Omental fat pad (tissue), 4 donors: ENCODE results near the gene AGO1. TPM values are rescaled to one million over a fixed set of nuclear protein-coding genes. Genes with fewer than 3 reads are reported as not detected.
"Not testable (repeated sequence)": the region's sequence is repeated elsewhere in the genome, so short reads cannot be mapped to it uniquely, and the experiment has no call there.

Experiments used
- ATAC-seq: fragments of 150-250 bp; one replicate; pipeline ENCODE4 v1.9.1; 2016; ENCODE audit warnings: mild to moderate bottlenecking, moderate library complexity; ENCODE audit not compliant: low FRiP score
- DNase-seq: peaks from one replicate; pipeline ENCODE4 v3.0.0-alpha.2; 2019; ENCODE audit warnings: low spot score
- total RNA-seq, 4 donors: library from RNA; depleted of rRNA; stranded (reverse); fragments of >200 nt; gene quantifications; one replicate each; pipeline ENCODE4 v1.1.0, GENCODE V29; 2016
- TF ChIP-seq, protein P1 (sequence below), 3 donors: fragments of 450-650 bp; IDR thresholded peaks; one replicate each; pipeline ENCODE4 v1.5.1; 2016 to 2017; ENCODE audit warnings: antibody characterized with exemption in 3 of 3, mild to moderate bottlenecking in 3 of 3, moderate library complexity in 2 of 3

The AGO1 gene
- total RNA-seq, 4 donors from 2014 or later, result 20.5 to 25.1 (median 22.7) TPM

DNA sequence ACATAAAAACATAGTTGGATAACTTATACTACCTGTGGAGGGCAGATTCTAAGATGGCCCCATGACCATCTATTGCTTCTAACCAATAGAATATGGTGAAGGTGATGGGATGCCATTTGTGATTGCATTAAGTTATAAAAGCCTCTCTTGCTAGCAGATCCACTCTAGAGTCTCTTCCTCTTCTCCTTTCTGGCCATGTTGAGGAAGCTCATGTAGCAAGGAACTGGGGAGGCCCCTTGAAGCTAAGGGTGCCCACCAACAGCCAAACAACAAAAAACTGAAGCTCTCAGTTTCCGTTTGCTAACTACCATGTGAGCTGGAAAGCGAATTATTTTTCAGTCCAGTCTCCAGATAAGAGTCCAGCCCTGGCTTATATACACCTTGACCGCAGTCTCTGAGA lies 16.0 kb upstream of the AGO1 start:
- TF ChIP-seq, protein P1, sequence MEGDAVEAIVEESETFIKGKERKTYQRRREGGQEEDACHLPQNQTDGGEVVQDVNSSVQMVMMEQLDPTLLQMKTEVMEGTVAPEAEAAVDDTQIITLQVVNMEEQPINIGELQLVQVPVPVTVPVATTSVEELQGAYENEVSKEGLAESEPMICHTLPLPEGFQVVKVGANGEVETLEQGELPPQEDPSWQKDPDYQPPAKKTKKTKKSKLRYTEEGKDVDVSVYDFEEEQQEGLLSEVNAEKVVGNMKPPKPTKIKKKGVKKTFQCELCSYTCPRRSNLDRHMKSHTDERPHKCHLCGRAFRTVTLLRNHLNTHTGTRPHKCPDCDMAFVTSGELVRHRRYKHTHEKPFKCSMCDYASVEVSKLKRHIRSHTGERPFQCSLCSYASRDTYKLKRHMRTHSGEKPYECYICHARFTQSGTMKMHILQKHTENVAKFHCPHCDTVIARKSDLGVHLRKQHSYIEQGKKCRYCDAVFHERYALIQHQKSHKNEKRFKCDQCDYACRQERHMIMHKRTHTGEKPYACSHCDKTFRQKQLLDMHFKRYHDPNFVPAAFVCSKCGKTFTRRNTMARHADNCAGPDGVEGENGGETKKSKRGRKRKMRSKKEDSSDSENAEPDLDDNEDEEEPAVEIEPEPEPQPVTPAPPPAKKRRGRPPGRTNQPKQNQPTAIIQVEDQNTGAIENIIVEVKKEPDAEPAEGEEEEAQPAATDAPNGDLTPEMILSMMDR (IDR thresholded peaks at IDR 0.05), result no peak
- ATAC-seq (no peak), DNase-seq (no peak)

DNA sequence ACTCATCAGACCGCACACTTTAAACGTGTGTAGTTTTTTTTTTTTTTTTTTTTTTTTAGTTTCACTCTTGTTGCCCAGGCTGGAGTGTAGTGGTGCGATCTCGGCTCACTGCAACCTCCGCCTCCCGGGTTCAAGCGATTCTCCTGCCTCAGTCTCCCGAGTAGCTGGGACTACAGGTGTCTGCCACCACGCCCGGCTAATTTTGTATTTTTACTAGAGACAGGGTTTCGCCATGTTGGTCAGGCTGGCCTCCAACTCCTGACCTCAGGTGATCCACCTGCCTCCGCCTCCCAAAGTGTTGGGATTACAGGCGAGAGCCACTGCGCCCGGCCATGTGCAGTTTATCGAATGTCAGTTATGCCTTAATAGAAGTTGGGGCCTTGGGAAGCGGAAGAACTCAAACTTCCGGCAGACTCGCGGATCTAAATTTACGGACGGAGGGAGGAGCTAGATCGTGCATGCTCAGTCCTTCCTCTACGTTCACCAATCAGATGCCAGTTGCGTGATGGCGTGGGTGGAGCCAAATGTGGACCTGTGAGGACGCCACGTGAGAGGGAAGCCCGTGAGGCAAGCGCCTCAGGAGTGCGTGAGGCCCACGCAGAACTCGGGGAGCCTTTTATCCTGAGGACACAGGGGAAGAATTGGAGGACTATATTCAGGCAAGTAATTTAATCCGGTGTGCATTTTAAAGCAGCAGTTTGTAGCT lies 13.6 kb upstream of the AGO1 start:
- ATAC-seq, DNase-seq: not testable (repeated sequence)

DNA sequence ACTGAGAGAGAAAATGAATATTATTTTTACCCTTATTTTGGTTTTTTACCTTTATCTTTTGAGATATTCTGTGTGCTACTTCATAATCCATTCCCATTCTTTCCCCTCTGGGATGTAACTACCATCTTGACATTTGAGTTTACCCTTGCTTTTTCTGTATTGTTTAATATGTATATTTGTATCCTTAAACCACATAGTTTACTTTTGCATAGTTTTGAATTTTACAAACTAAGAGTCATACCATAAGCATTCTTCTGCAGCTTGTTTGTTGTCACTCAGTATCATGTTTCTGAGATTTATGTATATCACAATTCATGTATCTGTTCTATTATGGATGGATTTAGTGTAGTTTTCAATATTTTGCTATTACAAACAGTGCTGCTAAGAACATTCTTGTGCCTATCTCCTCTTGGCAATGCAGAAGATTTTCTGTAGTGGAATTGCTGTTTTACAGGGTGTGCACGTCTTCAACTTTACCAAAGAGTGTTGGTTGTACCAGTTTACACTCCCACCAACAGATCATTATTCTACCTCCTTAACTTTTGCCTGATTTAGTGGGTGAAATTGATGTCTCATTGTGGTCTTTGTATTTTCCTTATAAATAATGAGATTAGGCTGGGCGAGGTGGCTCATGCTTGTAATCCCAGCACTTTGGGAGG lies 12.2 kb upstream of the AGO1 start:
- TF ChIP-seq, protein P1 (IDR thresholded peaks at IDR 0.05), result no peak
- DNase-seq (no peak), ATAC-seq (no peak)

DNA sequence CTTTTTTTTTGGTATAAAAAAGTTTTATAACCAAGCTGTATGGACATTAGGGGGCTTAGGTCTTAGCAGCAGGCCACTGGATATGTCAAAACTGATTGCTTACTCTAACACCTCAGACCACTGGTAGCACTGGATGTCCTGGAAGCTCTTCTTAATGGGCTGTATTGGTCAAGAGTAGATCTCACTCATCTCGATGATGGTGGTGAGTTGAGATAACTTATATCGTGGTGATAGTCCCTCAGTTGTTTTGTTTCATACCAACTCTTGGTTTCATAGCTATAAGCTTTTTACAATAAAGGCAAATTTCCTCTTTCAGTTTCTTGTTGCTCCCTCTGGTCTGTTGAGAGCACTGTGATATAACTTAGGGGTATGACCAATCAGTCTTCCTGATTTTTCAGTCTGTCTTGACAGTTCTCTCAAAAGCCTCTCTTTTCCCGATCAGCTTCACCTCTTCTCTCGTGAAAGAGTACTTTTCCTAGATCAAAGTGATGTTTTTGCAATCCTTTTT lies 9.7 kb upstream of the AGO1 start:
- ATAC-seq (no peak), DNase-seq (no peak)
- TF ChIP-seq, protein P1 (IDR thresholded peaks at IDR 0.05), result no peak

DNA sequence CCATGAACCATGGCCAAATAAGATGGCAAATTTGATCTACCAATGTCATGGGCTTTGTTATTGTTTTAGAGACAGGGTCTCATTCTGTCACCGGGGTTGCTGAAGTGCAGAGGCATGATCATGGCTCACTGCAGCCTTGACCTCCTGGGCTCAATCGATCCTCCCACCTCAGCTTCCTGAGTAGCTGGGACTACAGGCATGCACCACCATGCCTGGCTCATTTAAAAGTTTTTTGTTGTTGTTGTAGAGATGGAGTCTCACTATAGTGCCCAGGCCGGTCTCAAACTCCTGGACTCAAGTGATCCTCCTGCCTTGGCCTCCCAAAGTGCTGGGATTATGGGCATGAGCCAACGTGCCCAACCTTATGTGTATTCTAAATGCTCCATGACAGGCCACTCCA lies 8.9 kb upstream of the AGO1 start:
- not testable (repeated sequence) for ATAC-seq, DNase-seq

DNA sequence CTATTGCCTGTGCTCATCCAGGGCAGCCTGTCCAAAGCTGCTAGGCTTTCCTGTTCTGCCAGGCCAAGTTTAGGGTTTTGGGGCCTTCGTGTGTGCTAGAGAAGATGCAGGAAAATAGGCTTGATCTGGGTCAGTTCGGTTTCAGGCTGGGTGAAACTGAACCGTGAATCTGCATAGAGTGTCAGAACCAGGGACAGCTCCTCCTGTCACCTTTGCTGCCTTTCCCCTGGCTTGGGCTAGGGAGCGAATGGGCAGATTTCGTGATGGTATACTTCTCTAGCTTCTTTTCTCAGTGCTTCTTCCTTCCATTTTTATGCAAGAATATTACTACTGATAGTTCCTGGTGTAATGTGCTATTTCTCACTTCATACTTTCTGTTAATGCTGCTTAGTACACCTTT lies 6.0 kb upstream of the AGO1 start:
- TF ChIP-seq, protein P1 (IDR thresholded peaks at IDR 0.05), result no peak
- DNase-seq, result no peak
- no peak for ATAC-seq

DNA sequence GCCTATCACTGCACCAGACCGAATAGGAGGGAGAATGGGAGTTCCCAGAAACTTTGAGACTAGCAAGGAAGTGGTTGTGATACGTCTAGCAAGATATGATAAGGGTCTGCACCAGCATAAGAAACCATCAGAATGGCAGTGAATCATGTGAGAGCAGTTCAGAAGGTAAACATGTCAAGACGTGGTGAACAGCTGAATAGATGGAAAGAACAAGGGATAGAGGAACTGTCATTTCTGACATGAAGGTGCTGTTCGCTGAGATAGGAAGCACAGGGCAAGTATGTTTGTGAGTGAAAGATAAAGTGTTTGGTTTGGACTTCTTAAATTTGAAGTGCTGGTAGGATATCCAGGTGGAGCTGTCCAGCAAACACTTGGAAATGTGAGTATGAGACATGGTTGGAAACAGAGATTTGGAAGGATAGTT lies 1.1 kb upstream of the AGO1 start:
- ATAC-seq (no peak), DNase-seq (no peak)
- TF ChIP-seq, protein P1 (IDR thresholded peaks at IDR 0.05), result no peak

DNA sequence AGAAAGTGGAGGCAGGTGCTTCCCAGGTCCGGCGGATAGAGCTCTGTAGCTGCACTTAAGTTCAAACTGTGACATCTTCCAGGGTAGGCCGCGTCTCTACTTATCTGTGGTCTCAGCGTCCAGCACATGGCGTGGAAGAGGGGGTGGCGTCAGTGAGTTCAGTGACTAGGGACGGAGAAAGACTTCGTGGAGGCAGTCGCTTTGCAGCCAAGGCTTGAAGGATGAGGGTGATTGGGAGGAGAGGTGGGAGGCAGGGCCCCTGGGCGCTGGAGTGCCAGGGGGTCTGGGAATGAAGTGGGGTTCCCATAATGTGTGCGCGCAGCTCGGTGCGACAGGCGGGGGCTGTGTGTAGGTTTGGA lies 444 bp upstream of the AGO1 start:
- ATAC-seq (no peak), DNase-seq (no peak)
- TF ChIP-seq, protein P1 (IDR thresholded peaks at IDR 0.05), result no peak
